Keratinocyte (primary cell): ENCODE results near the gene RETREG2. TPM values are rescaled to one million over a fixed set of nuclear protein-coding genes. Genes with fewer than 3 reads are reported as not detected.

Experiments used
- DNase-seq: peaks from one replicate; pipeline ENCODE4 v3.0.0-alpha.2; 2011; ENCODE audit warnings: low read depth, missing footprints, low spot score
- FAIRE-seq: peaks from 2 replicates; lab custom pipeline; 2011; peaks lifted over from hg19 to GRCh38; lab: Jason Lieb, UNC
- H2AFZ ChIP-seq: 2 replicates; pipeline ENCODE4 v1.6.0; 2012; ENCODE audit warnings: low read length, control low read depth, inconsistent platforms; ENCODE audit not compliant: control insufficient read depth
- H3K27ac ChIP-seq: 2 replicates; pipeline ENCODE4 v1.5.1; 2011; ENCODE audit warnings: low read length; ENCODE audit not compliant: control insufficient read depth, insufficient read depth
- H3K27me3 ChIP-seq: 3 replicates; pipeline ENCODE4 v1.6.0; 2011; ENCODE audit warnings: low read length; ENCODE audit not compliant: control insufficient read depth, insufficient read depth; ENCODE audit errors: extremely low read depth
- H3K36me3 ChIP-seq, 2 experiments: 2 replicates in 1 of 2; 3 replicates in 1 of 2; pipeline ENCODE4 v1.5.1; 2011; ENCODE audit warnings: low read length in 2 of 2, mild to moderate bottlenecking in 1 of 2; ENCODE audit not compliant: control insufficient read depth in 2 of 2, insufficient read depth in 2 of 2; ENCODE audit errors: extremely low read depth in 1 of 2
- H3K4me1 ChIP-seq: 3 replicates; pipeline ENCODE4 v1.5.1; 2011; ENCODE audit warnings: low read length; ENCODE audit not compliant: control insufficient read depth, insufficient read depth; ENCODE audit errors: extremely low read depth
- H3K4me2 ChIP-seq: 3 replicates; pipeline ENCODE4 v1.6.0; 2011; ENCODE audit warnings: low read depth, low read length; ENCODE audit not compliant: control insufficient read depth, insufficient read depth; ENCODE audit errors: extremely low read depth
- H3K4me3 ChIP-seq, 3 experiments: fragments of 200-600 bp in 1 of 3; sonication (generic) in 1 of 3; 2 replicates in 2 of 3; 3 replicates in 1 of 3; pipeline ENCODE4 v1.5.1; 2011 to 2016; ENCODE audit warnings: low read length in 3 of 3, mild to moderate bottlenecking in 3 of 3, control low read depth in 2 of 3, inconsistent platforms in 1 of 3, low read depth in 1 of 3, mixed read lengths in 1 of 3, mixed run types in 1 of 3, moderate library complexity in 1 of 3; ENCODE audit not compliant: control insufficient read depth in 2 of 3, insufficient read depth in 2 of 3; ENCODE audit errors: extremely low read depth in 1 of 3
- H3K79me2 ChIP-seq: 2 replicates; pipeline ENCODE4 v1.6.0; 2012; ENCODE audit warnings: low read length; ENCODE audit not compliant: control insufficient read depth, insufficient read depth
- H3K9ac ChIP-seq: 3 replicates; pipeline ENCODE4 v1.6.0; 2011; ENCODE audit warnings: low read length; ENCODE audit not compliant: control insufficient read depth, insufficient read depth; ENCODE audit errors: extremely low read depth
- H3K9me1 ChIP-seq: 3 replicates; pipeline ENCODE4 v1.6.0; 2011; ENCODE audit warnings: low read length; ENCODE audit not compliant: control insufficient read depth, insufficient read depth; ENCODE audit errors: extremely low read depth
- H3K9me3 ChIP-seq: 2 replicates; pipeline ENCODE4 v1.5.1; 2012; ENCODE audit warnings: low read depth, low read length; ENCODE audit not compliant: control insufficient read depth
- H4K20me1 ChIP-seq: 3 replicates; pipeline ENCODE4 v1.6.0; 2011; ENCODE audit warnings: low read length; ENCODE audit not compliant: control insufficient read depth, insufficient read depth; ENCODE audit errors: extremely low read depth
- EZH2 ChIP-seq: IDR thresholded peaks from one replicate; pipeline ENCODE4 v1.6.1; 2012; ENCODE audit warnings: inconsistent platforms, mild to moderate bottlenecking, low read length, moderate library complexity
- dilution Hi-C: fragments of 300-500 bp; cut with MboI; formaldehyde crosslinking; loops from one replicate; pipeline ENCODE4 v1.7.0; 2020; ENCODE audit warnings: low sequenced_read_pairs; ENCODE audit not compliant: extremely low pct_ligation_motif_present
- polyA plus RNA-seq, 5 experiments: library from polyadenylated mRNA; depleted of rRNA in 3 of 5; stranded (reverse) in 3 of 5; stranded (forward) in 1 of 5; unstranded in 1 of 5; fragments of >200 nt; gene quantifications; 1 replicate in 1 of 5; 2 replicates in 3 of 5; 3 replicates in 1 of 5; pipeline versions ENCODE4 v1.2.1 to v1.2.3, GENCODE V29; 2011 to 2012; ENCODE audit warnings: missing spikeins in 2 of 5, low read depth in 1 of 5, low replicate concordance in 1 of 5
- TF ChIP-seq, protein P1 (sequence below), 3 experiments: IDR thresholded peaks in 1 of 3; conservative IDR thresholded peaks in 1 of 3; optimal IDR thresholded peaks in 1 of 3; 2 replicates in 2 of 3; 3 replicates in 1 of 3; pipeline versions ENCODE3 to v1.5.1; 2011; ENCODE audit warnings: low read length in 3 of 3, mild to moderate bottlenecking in 3 of 3, moderate library complexity in 2 of 3, control low read depth in 1 of 3, inconsistent platforms in 1 of 3; ENCODE audit not compliant: insufficient read depth in 2 of 3; ENCODE audit errors: extremely low read depth in 1 of 3

Gene RETREG2
- polyA plus RNA-seq, 1 donor (not counting 4 experiments of a cell fraction or from before 2014, with no cell fraction given) = 45.8 TPM

DNA sequence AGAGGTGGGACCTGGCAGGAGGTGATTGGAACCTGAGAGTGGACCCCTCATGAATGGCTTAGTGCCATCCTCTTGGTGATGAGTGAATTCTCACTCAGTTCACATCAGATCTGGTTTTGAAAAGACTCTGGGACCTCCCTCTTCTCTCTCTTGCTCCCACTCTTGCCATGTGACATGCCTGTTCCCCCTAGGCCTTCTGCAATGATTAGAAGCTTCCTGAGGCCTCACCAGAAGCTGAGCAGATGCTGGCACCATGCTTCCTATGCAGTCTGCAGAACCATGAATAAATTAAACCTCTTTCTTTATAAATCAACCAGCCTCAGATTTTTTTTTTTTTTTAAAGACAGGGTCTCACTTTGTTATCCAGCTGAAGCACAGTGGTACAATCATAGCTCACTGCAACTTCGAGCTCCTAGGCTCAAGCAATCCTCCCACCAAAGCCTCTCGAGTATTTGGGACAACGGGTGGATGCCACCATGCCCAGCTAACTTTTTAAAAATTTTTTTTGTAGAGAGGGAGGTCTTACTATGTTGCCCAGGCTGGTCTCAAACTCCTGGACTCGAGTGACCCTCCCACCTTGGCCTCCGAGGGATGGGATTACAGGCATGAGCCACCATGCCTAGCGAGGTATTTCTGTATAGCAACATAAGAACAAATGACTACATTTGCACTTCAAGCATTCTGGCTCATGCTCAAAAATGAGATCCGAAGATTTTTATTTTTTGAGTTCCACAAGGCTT lies 26.5 kb downstream of the RETREG2 start:
- DNase-seq (no peak), FAIRE-seq (no peak)
- Histone ChIP-seq H3K4me3 (no peak overlapping the region), H3K9ac (no peak overlapping the region), H3K27ac (no peak overlapping the region), H3K4me1 (peaks cover 16% of the 10 kb centered on the region), H2AFZ (no peak overlapping the region), H3K79me2 (no peaks in the 10 kb centered on the region), H4K20me1 (no peaks in the 10 kb centered on the region), H3K27me3 (no peaks in the 10 kb centered on the region), H3K4me2 (no peak overlapping the region), H3K9me1 (no peaks in the 10 kb centered on the region), H3K9me3 (no peaks in the 10 kb centered on the region), H3K36me3 (peaks cover 7 to 13% of the 10 kb centered on the region in 2 experiments)
- dilution Hi-C loops = no loop called here
- TF ChIP-seq EZH2 = no peak
- TF ChIP-seq, protein P1, sequence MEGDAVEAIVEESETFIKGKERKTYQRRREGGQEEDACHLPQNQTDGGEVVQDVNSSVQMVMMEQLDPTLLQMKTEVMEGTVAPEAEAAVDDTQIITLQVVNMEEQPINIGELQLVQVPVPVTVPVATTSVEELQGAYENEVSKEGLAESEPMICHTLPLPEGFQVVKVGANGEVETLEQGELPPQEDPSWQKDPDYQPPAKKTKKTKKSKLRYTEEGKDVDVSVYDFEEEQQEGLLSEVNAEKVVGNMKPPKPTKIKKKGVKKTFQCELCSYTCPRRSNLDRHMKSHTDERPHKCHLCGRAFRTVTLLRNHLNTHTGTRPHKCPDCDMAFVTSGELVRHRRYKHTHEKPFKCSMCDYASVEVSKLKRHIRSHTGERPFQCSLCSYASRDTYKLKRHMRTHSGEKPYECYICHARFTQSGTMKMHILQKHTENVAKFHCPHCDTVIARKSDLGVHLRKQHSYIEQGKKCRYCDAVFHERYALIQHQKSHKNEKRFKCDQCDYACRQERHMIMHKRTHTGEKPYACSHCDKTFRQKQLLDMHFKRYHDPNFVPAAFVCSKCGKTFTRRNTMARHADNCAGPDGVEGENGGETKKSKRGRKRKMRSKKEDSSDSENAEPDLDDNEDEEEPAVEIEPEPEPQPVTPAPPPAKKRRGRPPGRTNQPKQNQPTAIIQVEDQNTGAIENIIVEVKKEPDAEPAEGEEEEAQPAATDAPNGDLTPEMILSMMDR (optimal IDR thresholded peaks at IDR 0.05 in 1 of 3, IDR thresholded peaks at IDR 0.05 in 1 of 3, conservative IDR thresholded peaks at IDR 0.05 in 1 of 3; ENCODE audit: extremely low read depth in 1 of 3, insufficient read depth in 2 of 3, low read length in 3 of 3) = no peak

DNA sequence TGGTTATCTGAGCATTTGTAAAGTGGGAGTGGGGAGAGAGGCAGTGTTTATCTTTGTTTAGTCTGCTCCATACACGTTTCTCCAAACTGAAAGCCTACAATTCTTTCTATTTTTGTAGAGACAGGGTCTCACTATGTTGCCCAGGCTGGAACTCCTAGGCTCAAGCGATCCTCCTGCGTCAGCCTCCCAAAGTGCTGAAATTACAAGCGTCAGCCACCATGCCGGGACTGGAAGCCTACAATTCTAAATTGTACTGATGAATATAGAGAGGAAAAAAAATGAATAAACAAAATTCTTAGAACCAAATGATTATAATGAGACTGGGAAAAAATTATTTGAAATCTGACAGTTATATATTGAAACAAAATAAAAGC lies 27.1 kb downstream of the RETREG2 start:
- H3K27me3 ChIP-seq = no peaks in the 10 kb centered on the region
- H3K79me2 ChIP-seq = no peaks in the 10 kb centered on the region

More for the DNA sequence above, 27.1 kb downstream of the RETREG2 start:
- Histone ChIP-seq H4K20me1 (no peaks in the 10 kb centered on the region), H3K9me1 (no peaks in the 10 kb centered on the region), H3K9me3 (no peaks in the 10 kb centered on the region), H3K4me1 (peaks cover 16% of the 10 kb centered on the region), H3K4me2 (no peak overlapping the region), H3K27ac (no peak overlapping the region), H3K9ac (no peak overlapping the region), H3K36me3 (peaks cover 7 to 13% of the 10 kb centered on the region in 2 experiments), H3K4me3 (no peak overlapping the region), H2AFZ (no peak overlapping the region)
- dilution Hi-C loops = no loop called here
- TF ChIP-seq, protein P1 (optimal IDR thresholded peaks at IDR 0.05 in 1 of 3, IDR thresholded peaks at IDR 0.05 in 1 of 3, conservative IDR thresholded peaks at IDR 0.05 in 1 of 3; ENCODE audit: extremely low read depth in 1 of 3, insufficient read depth in 2 of 3, low read length in 3 of 3) = no peak
- TF ChIP-seq EZH2 = no peak
- no peak for FAIRE-seq
- no peak for DNase-seq
